GM10266 (cell line): ENCODE data around the gene PRKCSH.

ENCODE experiments used
- DNase-seq: peaks from one replicate; pipeline ENCODE4 v3.0.0; 2012; ENCODE audit errors: extremely low spot score
- TF ChIP-seq, protein P1 (sequence below): IDR thresholded peaks from 2 replicates; pipeline ENCODE4 v1.5.1; 2012; ENCODE audit warnings: mild to moderate bottlenecking, low read depth; ENCODE audit not compliant: control insufficient read depth, insufficient read depth; ENCODE audit errors: missing control alignments

Gene PRKCSH

DNA sequence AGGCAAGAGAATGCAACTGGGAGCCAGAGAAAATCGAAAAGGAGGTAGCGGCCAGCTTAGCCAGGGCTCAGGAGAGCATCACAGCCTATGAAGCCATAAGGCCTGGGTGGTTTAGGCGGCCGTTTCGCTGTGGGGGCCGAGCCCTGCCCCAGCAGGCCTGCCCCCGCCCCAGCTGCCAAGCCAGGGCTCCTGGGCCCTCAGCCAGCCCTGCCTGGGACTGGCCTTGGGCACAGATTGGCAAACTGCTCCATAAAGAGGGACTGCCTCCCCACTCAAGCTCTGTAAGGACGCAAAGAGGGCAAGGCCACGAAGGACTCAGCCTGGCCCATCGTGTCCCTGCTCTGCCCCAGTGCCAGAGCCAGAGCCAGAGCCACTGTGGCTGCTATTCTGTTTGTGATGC, 60.0 kb downstream of the PRKCSH start:
- TF ChIP-seq, protein P1, sequence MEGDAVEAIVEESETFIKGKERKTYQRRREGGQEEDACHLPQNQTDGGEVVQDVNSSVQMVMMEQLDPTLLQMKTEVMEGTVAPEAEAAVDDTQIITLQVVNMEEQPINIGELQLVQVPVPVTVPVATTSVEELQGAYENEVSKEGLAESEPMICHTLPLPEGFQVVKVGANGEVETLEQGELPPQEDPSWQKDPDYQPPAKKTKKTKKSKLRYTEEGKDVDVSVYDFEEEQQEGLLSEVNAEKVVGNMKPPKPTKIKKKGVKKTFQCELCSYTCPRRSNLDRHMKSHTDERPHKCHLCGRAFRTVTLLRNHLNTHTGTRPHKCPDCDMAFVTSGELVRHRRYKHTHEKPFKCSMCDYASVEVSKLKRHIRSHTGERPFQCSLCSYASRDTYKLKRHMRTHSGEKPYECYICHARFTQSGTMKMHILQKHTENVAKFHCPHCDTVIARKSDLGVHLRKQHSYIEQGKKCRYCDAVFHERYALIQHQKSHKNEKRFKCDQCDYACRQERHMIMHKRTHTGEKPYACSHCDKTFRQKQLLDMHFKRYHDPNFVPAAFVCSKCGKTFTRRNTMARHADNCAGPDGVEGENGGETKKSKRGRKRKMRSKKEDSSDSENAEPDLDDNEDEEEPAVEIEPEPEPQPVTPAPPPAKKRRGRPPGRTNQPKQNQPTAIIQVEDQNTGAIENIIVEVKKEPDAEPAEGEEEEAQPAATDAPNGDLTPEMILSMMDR = no peak

DNA sequence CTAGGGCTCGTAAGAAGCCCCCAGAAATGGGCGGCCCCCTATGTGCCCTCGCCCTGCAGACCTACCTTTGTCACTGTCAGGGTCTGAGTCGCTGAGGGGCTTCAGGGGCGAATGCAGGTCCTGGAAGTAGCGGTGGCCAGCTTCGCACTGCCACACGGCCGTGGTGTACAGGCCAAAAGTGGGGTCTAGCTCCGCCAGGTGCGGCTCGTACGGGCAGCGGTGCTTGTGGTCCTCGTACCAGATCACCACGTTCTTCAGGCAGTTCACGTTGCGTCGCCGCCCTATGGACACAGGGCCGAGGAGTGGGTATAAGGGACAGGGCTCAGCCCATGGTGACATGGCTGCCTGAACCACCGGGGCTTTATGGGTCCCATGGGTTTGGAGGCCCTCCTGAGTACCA, 60.5 kb downstream of the PRKCSH start:
- TF ChIP-seq, protein P1 = no peak
- DNase-seq = no peak

More for the DNA sequence above, 60.0 kb downstream of the PRKCSH start:
- no peak for DNase-seq

DNA sequence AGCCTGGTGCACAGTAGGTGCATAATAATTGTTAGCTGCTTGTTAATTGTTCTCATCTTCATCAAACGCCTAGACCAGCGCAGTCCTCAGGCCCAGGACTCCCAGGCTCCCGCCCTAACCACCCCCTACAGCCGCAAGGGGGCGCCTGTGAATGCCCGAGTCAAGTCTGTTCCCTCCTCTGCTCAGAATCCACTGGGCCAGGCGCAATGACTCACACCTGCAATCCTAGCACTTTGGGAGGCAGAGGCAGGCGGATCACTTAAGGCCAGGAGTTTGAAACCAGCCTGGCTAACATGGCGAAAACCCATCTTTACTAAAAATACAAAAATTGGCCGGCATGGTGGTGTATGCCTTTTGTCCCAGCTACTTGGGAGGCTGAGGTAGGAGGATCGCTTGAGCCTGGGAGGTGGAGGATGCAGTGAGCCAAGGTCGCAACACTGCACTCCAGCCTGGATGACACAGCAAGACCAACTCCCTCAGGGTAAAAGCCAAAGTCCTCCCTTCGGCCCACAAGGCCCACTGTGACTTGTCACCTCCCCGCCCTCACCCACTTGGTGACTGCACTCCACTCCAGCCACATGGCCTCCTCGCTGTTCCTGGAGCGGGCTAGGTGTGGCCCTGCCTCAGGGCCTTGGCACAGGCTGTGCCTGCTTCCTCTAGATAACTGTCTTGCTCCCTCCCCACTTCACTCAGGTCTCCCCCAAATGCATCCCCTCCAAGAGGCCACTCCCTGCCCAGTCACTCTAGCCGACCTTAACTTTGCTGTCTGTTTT, 61.1 kb downstream of the PRKCSH start:
- TF ChIP-seq, protein P1 = peak; percentile 74
- DNase-seq = peak; percentile 81

DNA sequence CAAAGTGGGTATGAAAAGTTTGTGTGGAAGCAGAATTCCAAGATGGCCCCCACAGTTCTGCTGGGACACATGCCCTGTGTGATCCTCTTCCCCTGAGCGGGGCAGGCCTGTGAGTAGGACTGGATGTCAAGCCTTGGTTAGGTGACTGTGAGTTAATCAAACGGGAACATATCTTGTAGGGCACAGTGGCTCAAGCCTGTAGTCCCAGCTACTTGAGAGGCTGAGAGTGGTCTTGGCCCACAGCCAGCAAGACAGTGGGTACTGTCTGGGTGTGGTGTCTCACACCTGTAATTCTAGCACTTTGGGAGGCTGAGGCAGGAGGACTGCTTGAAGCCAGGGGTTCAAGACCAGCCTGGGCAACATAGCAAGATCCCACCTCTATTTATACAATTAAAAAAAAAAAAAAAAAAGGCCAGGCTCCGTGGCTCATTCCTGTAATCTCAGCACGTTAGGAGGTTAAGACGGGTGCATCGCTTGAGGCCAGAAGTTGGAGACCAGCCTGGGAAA, 63.8 kb downstream of the PRKCSH start:
- DNase-seq = no peak
- TF ChIP-seq, protein P1 = no peak

DNA sequence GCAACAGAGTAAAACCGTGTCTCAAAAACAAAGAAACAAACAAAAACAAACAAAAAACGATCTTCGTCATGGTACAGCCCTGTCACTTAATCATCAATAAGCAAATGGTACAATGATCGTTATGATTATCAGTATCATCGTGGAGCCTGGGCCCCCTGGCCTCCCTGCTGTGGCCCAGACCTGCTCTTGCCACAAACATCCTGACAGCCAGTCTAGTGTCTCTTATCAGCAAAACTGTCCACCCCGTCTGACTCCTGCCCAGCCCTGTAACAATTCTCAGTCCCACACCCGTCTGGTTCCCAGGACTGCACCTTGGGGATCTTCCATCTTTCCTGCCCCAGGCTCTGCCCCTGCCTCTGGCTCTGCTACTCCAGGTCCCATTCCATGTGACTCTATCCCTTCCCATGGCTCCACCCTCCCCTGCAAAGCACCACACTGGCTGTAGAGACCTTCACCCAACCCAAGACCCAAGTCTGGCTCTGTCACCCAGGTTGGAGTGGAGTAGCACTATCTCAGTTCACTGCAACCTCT, 64.5 kb downstream of the PRKCSH start:
- no peak for DNase-seq
- TF ChIP-seq, protein P1 = no peak
